Gastrocnemius medialis (tissue), 4 donors: ENCODE data around the gene MARCHF10. TPM values are rescaled to one million over a fixed set of nuclear protein-coding genes. Genes with fewer than 3 reads are reported as not detected.

Source experiments
- ATAC-seq, 2 donors: fragments of 150-250 bp; one replicate each; pipeline ENCODE4 v1.9.1; 2016
- DNase-seq, 2 donors: peaks; one replicate each; pipeline ENCODE4 v3.0.0-alpha.2; 2019
- H3K27ac ChIP-seq, 4 donors: fragments of 200-600 bp; sonication (generic); 1 replicate in 1 of 4; 2 replicates in 3 of 4; pipeline ENCODE4 v1.5.1; 2016 to 2018; ENCODE audit warnings: mild to moderate bottlenecking in 2 of 4, moderate library complexity in 1 of 4
- H3K27me3 ChIP-seq, 3 donors: fragments of 200-600 bp; sonication (generic) in 2 of 3; 1 replicate in 1 of 3; 2 replicates in 2 of 3; pipeline versions ENCODE4 v1.5.1 to v1.6.0; 2016 to 2019; ENCODE audit warnings: mild to moderate bottlenecking in 1 of 3, moderate library complexity in 1 of 3
- H3K36me3 ChIP-seq, 2 donors: fragments of 200-600 bp; sonication (generic) in 1 of 2; one replicate each; pipeline ENCODE4 v1.5.1; 2017 to 2018
- H3K4me1 ChIP-seq, 2 donors: fragments of 200-600 bp; sonication (generic) in 1 of 2; one replicate each; pipeline ENCODE4 v1.5.1; 2016 to 2017; ENCODE audit warnings: mild to moderate bottlenecking in 2 of 2
- H3K4me3 ChIP-seq, 4 donors: fragments of 200-600 bp; sonication (generic) in 3 of 4; 1 replicate in 1 of 4; 2 replicates in 3 of 4; pipeline ENCODE4 v1.5.1; 2016 to 2019; ENCODE audit warnings: mild to moderate bottlenecking in 2 of 4
- H3K9me3 ChIP-seq, 3 donors: fragments of 200-600 bp; sonication (generic) in 2 of 3; 1 replicate in 1 of 3; 2 replicates in 2 of 3; pipeline ENCODE4 v1.5.1; 2016 to 2019
- CTCF ChIP-seq, 5 experiments: fragments of 450-650 bp in 3 of 5; fragments of 200-600 bp in 2 of 5; sonication (generic) in 2 of 5; IDR thresholded peaks in 4 of 5; conservative IDR thresholded peaks in 1 of 5; 1 replicate in 4 of 5; 2 replicates in 1 of 5; pipeline ENCODE4 v1.5.1; 2016 to 2019; ENCODE audit warnings: antibody characterized with exemption in 5 of 5, mild to moderate bottlenecking in 3 of 5, moderate library complexity in 3 of 5
- POLR2A ChIP-seq, 2 donors: fragments of 450-650 bp; IDR thresholded peaks; one replicate each; pipeline ENCODE4 v1.6.1; 2017; ENCODE audit warnings: antibody characterized with exemption in 2 of 2, mild to moderate bottlenecking in 2 of 2, moderate library complexity in 2 of 2
- in situ Hi-C, 4 donors: fragments of 200-750 bp; cut with MboI; loops; one replicate each; pipeline versions ENCODE4 v1.15.0 to v1.8.0; 2017; ENCODE audit warnings: low sequenced_read_pairs in 4 of 4
- intact Hi-C: fragments of 100-400 bp; cut with DNase I; formaldehyde crosslinking; loops from one replicate; pipeline ENCODE4 v1.15.1; 2023; ENCODE audit warnings: low total_unique reads
- total RNA-seq, 4 donors: library from RNA; depleted of rRNA; stranded (reverse); fragments of >200 nt; gene quantifications; one replicate each; pipeline versions ENCODE4 v1.1.0 to v1.2.3, GENCODE V29; 2016

Gene MARCHF10
- total RNA-seq, 4 donors from 2014 or later, result not detected

- DNase-seq (no peak), ATAC-seq (no peak)
- Histone ChIP-seq H3K4me1 (no peaks in the 10 kb centered on the region), H3K27me3 (no peaks in the 10 kb centered on the region), H3K4me3 (no peak overlapping the region), H3K9me3 (no peaks in the 10 kb centered on the region), H3K36me3 (no peaks in the 10 kb centered on the region), H3K27ac (no peak overlapping the region)
- in situ Hi-C loops (loop anchor here in 1 of 4 donors (25.0 kb wide), 1 partner anchor 832 kb away; the partner anchor contains the start of gene KCNH6), intact Hi-C loops (no loop called here)
- TF ChIP-seq POLR2A (IDR thresholded peaks at IDR 0.05), result no peak
- TF ChIP-seq CTCF (IDR thresholded peaks at IDR 0.05 in 4 of 5, conservative IDR thresholded peaks at IDR 0.05 in 1 of 5), result no peak
These were observed 128.2 kb downstream of the MARCHF10 start for GRCh38 chr17:62679866-62680377.

- H3K4me1 ChIP-seq, result no peaks in the 10 kb centered on the region
- H3K36me3 ChIP-seq, result no peaks in the 10 kb centered on the region
- H3K27ac ChIP-seq, result no peak overlapping the region
- ATAC-seq (no peak), DNase-seq (no peak)
- H3K27me3 ChIP-seq, result no peaks in the 10 kb centered on the region
- TF ChIP-seq CTCF (IDR thresholded peaks at IDR 0.05 in 4 of 5, conservative IDR thresholded peaks at IDR 0.05 in 1 of 5) (no peak), POLR2A (IDR thresholded peaks at IDR 0.05) (no peak)
- intact Hi-C loops (no loop called here), in situ Hi-C loops (loop anchor here in 1 of 4 donors (25.0 kb wide), 1 partner anchor 834 kb away; the partner anchor contains the start of gene KCNH6)
- H3K9me3 ChIP-seq, result no peaks in the 10 kb centered on the region
- H3K4me3 ChIP-seq, result no peak overlapping the region
These were observed 129.7 kb downstream of the MARCHF10 start for GRCh38 chr17:62678214-62678919.

GRCh38 chr17:62676952-62677596, 131.0 kb downstream of the MARCHF10 start:
- Histone ChIP-seq H3K27ac (no peak overlapping the region), H3K27me3 (no peaks in the 10 kb centered on the region), H3K4me1 (no peaks in the 10 kb centered on the region), H3K36me3 (no peaks in the 10 kb centered on the region), H3K4me3 (no peak overlapping the region), H3K9me3 (no peaks in the 10 kb centered on the region)
- intact Hi-C loops (no loop called here), in situ Hi-C loops (loop anchor here in 1 of 4 donors (25.0 kb wide), 1 partner anchor 835 kb away; the partner anchor contains the start of gene KCNH6)
- no peak for ATAC-seq
- no peak for DNase-seq
- TF ChIP-seq CTCF (IDR thresholded peaks at IDR 0.05 in 4 of 5, conservative IDR thresholded peaks at IDR 0.05 in 1 of 5), result no peak
- TF ChIP-seq POLR2A (IDR thresholded peaks at IDR 0.05), result no peak

- no peaks in the 10 kb centered on the region for H3K36me3 ChIP-seq
- intact Hi-C loops (no loop called here), in situ Hi-C loops (loop anchor here in 1 of 4 donors (25.0 kb wide), 1 partner anchor 836 kb away; the partner anchor contains the start of gene KCNH6)
- ATAC-seq (no peak), DNase-seq (no peak)
- no peak for TF ChIP-seq CTCF (IDR thresholded peaks at IDR 0.05 in 4 of 5, conservative IDR thresholded peaks at IDR 0.05 in 1 of 5)
- no peak for TF ChIP-seq POLR2A (IDR thresholded peaks at IDR 0.05)
- no peaks in the 10 kb centered on the region for H3K27me3 ChIP-seq
- H3K27ac ChIP-seq, result no peak overlapping the region
- no peaks in the 10 kb centered on the region for H3K9me3 ChIP-seq
- no peak overlapping the region for H3K4me3 ChIP-seq
- no peaks in the 10 kb centered on the region for H3K4me1 ChIP-seq
These were observed 131.7 kb downstream of the MARCHF10 start for GRCh38 chr17:62676231-62676943.
